GM12872 (cell line): ENCODE measurements around the gene TNFSF8.

ENCODE experiments used
- CTCF ChIP-seq: IDR thresholded peaks from 3 replicates; pipeline ENCODE4 v1.5.1; 2011; ENCODE audit warnings: low read depth, mild to moderate bottlenecking, low read length, moderate library complexity; ENCODE audit not compliant: insufficient read depth

Gene TNFSF8

GRCh38 chr9:114902786-114903524 is 27.4 kb downstream of the TNFSF8 start:
- TF ChIP-seq CTCF = no peak

- no peak for TF ChIP-seq CTCF
These were observed 29.2 kb downstream of the TNFSF8 start for GRCh38 chr9:114900942-114901802.

GRCh38 chr9:114899995-114900394 is 30.4 kb downstream of the TNFSF8 start:
- TF ChIP-seq CTCF = no peak

GRCh38 chr9:114899461-114899860 is 30.9 kb downstream of the TNFSF8 start:
- TF ChIP-seq CTCF = no peak

- TF ChIP-seq CTCF = no peak
These were observed 31.6 kb downstream of the TNFSF8 start for GRCh38 chr9:114898741-114899140.

GRCh38 chr9:114897196-114897595 is 33.2 kb downstream of the TNFSF8 start:
- TF ChIP-seq CTCF = no peak

- no peak for TF ChIP-seq CTCF
These were observed 34.0 kb downstream of the TNFSF8 start for GRCh38 chr9:114896344-114896743.
